ENCODE measurements around the gene DOP1A.

- TF ChIP-seq POLR2AphosphoS5 (IDR thresholded peaks at IDR 0.05) (no peak), POLR2A (IDR thresholded peaks at IDR 0.05; ENCODE audit: low read depth) (no peak), CTCF (IDR thresholded peaks at IDR 0.05) (no peak)
These were observed 71.3 kb downstream of the DOP1A start for GRCh38 chr6:83138758-83139157.
